PC-3 (cell line): Measurements from ENCODE around the gene ACVR1B.

Experiments
- CTCF ChIP-seq: fragments of 300-600 bp; sonication (generic); conservative IDR thresholded peaks from 2 replicates; pipeline ENCODE4 v1.5.1; 2017; ENCODE audit warnings: antibody characterized with exemption, low read depth, mild to moderate bottlenecking, low read length
- EZH2 ChIP-seq: fragments of 300-600 bp; sonication (generic); IDR thresholded peaks from one replicate; pipeline ENCODE4 v1.6.1; 2017; ENCODE audit warnings: antibody characterized with exemption, mild to moderate bottlenecking, low read length; ENCODE audit not compliant: unreplicated experiment
- EZH2phosphoT487 ChIP-seq: fragments of 300-600 bp; sonication (generic); IDR thresholded peaks from 2 replicates; pipeline ENCODE4 v1.6.1; 2018; ENCODE audit warnings: mild to moderate bottlenecking, antibody characterized with exemption, low read length, borderline replicate concordance

GRCh38 chr12:52032446-52032803 is 80.9 kb downstream of the ACVR1B start:
- TF ChIP-seq CTCF: no peak
- no peak for TF ChIP-seq EZH2
- no peak for TF ChIP-seq EZH2phosphoT487
